HG02970 (cell line): Measurements from ENCODE around the gene SOWAHA.

Experiments
- ATAC-seq: cut with Tn5 transposase; IDR thresholded peaks from one replicate; pipeline ENCODE4 v1.9.1; 2021; ENCODE audit warnings: mild to moderate bottlenecking, moderate library complexity, moderate number of reproducible peaks; ENCODE audit not compliant: unreplicated experiment, low FRiP score

Gene SOWAHA

DNA sequence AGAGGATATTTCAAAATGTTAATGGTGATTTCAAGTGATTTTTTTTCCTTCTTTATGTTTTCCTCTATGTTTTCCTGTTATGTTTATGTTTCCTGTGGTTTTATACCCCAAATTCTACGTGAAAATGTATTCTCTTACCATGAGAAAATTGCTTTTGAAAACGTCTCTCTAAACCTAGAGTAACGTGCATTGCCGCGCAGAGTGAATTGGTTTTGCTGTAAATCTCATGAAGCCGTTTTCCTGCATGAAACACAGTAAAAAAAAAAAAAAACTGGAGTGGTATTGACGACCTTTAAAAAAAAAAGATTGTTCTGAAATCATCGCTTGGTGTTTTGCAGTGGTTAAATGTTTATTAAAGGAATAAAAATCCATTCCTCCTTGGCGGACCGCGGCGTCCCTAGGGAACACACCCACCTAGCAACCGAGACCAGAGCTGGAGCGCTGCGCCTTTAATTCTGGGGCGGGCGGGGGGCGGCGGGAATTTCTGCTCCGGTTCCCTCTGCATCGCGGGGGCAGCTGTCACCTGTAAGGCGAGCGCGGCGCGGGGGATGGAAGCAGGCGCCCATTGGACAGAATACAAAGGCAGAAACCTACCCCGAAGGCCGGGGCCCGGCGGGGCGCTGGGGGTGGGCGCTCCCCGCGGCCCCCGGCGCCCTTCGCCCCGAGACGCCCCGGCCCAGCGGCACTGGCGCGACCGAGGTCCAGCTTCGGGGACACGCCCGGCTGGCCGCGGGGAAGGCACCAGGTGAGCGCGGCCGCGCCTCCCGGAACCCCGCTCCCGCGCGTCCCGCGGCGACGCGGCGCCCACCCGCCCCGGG lies at the start of gene SOWAHA:
Gene SOWAHA (plus strand): TSS at position 522 of the 818 bp plus-strand sequence. CDS start 320 bp downstream, outside the sequence.
- no peak for ATAC-seq

DNA sequence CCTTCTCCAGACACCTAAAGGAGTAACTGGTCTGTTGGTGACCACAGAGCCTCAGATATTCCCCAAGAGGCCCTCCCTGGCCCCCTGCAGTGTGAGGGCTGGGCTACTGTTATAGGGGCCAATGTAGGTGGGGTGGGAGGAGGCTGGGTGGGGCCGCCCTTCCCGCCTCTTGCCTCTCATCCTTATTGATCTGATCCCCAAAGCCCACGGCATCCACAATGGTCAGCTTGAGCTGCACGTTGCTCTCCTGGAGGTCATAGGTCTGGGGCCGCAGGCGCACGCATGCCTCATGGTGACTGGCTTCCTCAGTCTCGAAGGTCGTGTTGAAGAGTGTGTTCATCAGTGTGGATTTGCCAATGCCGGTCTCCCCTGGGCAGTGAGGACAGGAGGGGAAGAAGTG lies 49.1 kb upstream of the SOWAHA start:
- ATAC-seq, result no peak

DNA sequence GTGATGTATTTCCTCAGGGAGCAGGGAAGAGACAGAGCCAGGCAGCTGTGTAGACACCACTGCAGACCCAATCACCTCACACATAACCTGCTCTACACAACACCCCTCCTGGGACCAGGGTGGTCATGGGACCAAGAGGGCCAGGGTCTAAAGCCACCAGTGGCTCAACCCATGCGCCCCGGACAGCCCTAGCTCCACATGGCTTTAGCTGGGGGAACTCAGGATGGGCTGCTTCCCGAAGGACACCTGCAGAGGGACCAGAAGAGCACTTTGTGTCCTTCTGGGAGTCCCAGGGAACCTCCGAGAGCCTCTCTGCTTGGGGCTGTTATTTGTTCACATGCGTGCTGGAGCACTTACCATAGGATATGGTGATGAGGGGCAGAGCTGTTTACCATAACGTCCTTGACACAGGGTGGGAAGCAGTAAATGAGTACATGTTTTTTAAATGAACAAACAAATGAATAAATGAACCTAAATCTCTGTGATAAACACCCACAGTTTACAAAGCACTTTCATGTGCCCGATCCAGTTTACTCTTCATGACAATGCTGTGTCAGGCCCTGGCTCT lies 48.3 kb upstream of the SOWAHA start:
- no peak for ATAC-seq

DNA sequence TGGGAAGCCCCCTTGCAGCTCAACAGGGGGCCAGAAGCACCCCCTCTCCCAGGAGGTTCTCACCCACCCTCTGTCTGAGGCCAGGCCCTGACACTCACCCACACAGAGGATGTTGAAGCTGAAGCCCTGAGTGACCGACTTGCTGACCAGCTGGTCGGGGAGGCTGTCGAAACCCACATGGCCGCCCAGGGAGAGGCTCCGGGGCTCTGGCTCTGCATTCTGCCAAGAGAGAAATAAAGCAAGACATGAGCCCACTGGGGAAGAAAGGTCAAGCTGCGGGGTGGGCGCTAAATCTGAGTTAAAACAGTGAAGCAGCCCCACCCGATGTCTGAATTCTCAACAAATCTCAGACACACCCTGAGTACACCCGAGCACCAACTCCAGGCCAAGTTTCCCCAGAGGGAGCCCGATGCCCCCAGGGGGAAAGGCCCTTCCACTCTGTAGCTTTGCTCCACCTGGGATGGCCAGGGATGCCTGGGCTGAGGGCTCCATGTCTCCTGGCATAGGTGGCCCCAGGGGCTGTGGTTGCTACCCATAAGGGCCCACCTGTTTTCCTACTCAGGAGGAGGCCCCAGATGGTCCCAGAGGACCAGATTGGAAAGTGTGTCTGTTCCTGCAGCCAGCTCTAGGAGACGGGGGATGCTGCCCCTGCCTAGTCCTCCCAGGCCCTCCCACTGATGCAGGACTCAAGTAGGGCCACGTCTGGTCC lies 47.6 kb upstream of the SOWAHA start:
- ATAC-seq, result no peak

- no peak for ATAC-seq
Observed at GRCh38 chr5:132766020-132766805, 46.9 kb upstream of the SOWAHA start.

GRCh38 chr5:132766806-132767055 lies 46.4 kb upstream of the SOWAHA start:
- ATAC-seq, result no peak

DNA sequence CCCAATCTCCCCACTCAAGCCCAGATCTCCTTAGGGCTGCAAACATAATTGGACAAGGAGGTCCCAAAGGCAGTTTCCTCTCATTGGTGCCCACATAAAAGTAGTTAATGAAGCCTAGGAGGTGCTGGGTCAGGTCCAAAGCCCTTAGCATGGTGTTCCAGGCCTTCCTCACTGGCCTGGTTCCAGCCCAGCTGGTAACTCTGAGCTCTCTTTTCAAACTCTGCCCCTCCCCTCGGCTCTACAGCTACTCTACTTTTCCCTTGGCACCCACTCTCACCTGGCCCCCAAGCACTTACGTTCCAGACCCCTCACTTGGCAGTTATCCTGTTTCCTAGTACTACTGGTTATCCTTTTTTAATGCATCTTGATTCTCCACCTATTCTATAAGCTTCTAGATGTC lies 46.0 kb upstream of the SOWAHA start:
- ATAC-seq, result no peak

- ATAC-seq, result no peak
Observed at GRCh38 chr5:132768485-132768868, 44.6 kb upstream of the SOWAHA start.

DNA sequence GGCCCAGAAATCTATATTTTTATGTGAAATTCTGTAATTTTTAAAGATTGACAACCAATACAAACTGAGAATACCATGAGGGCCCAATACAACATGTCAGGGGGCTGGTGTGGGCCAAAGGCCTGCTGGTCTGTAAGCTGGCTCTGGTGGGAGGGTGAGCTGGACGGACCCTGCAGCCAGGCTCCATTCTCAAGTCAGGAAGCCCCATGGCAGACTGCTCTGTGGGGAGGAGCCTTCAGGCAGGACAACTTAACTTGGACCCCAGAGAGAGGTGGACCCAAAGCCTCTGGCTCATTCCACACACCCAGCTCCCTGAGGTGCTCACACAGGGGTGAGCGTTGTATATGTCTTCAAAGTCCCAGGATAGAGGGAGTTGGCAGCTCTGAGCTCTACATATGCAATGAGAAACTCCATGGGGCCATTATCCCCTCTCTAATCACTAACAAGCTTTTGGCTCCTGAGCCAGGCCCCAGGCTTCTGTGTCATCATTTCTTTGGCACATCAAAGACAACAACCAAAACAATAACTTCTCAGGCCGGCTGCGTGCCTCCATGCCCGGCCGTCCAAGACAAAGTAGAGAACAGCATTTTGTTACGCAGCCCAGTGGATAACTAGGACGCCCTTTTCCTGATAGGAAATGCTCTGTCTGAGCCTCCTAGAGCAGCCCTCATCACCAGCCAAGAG lies 42.5 kb upstream of the SOWAHA start:
- no peak for ATAC-seq

- ATAC-seq, result no peak
Observed at GRCh38 chr5:132771503-132771998, 41.6 kb upstream of the SOWAHA start.

GRCh38 chr5:132772291-132773070 lies 40.6 kb upstream of the SOWAHA start:
- ATAC-seq, result no peak

GRCh38 chr5:132773114-132773513 lies 40.0 kb upstream of the SOWAHA start:
- no peak for ATAC-seq

DNA sequence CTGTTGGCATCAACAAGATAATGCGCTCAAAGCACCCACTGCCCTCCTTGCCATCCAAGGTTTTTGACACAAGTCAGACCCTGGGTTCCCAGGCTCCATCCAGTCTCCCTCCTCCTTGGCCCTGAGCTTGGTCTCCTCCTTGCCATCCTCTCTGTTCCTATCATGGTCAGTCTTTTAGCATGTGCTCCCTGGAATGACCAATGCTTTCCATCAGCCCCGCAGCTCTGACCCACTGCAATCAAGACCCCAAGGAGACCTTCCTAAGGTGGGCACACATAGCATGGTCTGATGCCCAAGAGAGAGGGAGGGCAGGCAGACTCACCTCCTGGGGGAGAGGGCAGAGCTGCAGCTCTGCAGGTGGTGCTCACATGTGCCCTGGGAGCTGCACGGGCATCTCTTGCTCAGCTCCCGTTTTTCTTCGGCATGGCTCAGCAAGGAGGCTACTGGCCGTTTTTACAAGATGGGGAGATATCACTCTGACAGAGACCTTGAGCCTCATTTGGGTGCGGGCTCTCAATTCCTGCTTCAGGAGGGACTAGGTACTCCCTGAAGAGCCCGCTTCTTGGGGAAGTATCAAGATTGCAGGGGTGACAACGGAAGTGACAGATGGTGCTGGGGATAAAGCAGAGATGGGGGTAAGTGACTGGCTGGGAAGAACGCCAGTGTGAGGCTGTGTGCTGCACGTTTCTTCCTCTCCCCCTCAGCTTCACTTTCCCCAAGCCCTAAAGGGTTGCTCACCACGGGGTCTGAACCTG lies 39.3 kb upstream of the SOWAHA start:
- no peak for ATAC-seq

DNA sequence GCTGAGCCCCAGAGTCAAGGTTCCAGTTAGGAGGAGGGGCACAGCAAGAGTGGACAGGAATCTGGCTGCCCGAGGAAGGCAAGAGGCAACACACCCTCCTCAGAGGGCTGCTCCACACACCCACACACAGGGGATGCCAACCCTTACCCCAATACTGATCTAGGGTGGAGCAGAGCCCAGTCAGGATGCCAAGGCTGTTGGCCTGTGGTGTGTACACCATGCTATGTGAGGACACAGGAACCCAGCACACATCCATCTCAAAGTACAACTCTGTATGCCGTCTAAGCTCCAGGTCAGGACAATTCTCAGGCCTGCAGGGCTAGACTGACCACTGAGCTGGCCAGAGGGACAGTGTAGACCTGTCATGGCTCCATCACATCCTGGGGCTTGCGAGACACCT lies 38.7 kb upstream of the SOWAHA start:
- no peak for ATAC-seq

DNA sequence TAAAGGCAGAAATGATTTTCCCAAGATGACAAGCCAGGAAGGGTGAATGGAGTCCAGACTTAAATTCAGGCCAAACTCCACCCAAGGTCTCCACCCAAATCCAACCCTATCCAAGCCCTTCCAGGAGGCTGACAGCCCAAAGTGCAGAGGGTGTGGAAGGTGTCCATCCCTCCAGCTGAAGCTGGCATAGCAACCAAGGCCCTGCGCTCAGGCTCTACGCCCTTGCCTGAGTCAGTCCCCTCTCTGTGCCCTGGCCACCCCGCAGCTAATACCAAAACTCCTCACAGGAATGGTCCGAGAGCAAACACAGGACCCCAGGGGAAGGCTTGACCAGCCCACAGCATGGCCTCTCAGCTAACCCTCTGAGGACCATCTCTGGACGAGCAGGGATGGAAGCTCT lies 38.2 kb upstream of the SOWAHA start:
- ATAC-seq, result no peak

DNA sequence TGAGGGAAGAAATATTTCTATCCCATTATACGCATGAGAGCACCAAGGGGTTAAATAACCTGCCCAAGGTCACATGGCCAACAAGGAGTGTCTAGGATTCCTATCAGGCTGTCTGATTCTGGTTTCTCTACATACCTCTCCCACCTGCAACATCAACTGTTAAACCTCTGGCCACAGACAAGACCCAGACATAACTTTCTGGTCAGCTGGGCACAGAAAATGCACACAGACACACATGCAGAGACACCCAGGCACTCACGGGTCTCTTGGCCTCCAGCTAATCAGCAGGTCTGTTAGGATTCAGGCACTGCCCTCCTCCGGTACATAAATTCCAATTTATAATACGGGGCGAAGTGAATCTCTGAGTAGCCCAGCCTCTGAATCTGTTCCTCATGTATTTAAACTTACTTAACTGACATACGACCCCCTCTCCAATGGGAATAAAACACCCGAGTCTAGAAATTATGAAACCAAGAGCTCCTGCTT lies 37.6 kb upstream of the SOWAHA start:
- no peak for ATAC-seq

DNA sequence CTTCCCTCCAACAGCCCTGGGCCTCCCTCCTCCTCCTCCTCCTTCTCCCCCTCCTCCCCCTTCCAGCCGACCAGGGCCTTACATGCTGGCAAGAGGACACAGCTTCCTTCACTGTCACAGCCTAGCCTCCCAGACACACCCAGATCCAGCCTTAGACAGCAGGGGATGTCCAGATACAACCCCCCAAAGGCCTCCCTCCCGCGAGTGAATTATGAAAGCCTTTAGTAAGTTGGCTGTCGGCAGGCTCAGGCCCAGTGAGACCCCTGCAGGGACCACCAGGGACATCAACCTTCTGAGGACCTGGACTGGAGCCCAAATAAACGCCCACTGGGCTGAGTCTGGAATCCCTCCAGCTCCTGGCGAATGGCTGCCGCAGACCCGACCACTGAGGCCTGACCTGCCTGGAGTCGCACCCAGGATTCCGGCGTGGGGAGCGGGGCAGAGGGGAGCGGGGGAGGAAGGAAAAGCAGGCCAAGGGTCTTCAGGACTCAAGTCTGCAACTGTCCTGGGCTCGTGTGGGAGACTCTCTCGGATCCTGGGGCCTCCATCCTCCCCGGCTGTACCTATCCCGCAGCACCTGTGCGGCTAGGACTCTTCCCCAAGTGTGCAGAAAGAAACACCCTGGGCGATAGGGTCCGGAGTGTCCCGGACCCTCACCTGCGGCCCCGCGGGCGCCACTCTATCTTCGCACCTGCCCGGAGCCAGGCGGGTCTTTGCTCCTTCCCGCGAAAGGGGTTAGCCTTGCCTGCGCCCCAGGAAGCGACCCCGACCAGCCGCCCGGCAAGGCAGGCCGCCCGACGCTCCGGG lies 36.8 kb upstream of the SOWAHA start:
- no peak for ATAC-seq

GRCh38 chr5:132776938-132777208 lies 36.2 kb upstream of the SOWAHA start:
- ATAC-seq, result no peak
